ENCODE data around the gene GDF2.

Gene GDF2

GRCh38 chr10:47366181-47366631 lies 44.0 kb downstream of the GDF2 start:
- Mint-ChIP-seq H3K27me3 (no peaks in the 10 kb centered on the region), H3K36me3 (ENCODE audit: low read depth) (no peaks in the 10 kb centered on the region), H3K4me3 (no peak overlapping the region), H3K9me3 (no peaks in the 10 kb centered on the region), H3K27ac (no peak overlapping the region), H3K4me1 (ENCODE audit: low read depth) (no peaks in the 10 kb centered on the region)
- peak; percentile 13 for DNase-seq

DNA sequence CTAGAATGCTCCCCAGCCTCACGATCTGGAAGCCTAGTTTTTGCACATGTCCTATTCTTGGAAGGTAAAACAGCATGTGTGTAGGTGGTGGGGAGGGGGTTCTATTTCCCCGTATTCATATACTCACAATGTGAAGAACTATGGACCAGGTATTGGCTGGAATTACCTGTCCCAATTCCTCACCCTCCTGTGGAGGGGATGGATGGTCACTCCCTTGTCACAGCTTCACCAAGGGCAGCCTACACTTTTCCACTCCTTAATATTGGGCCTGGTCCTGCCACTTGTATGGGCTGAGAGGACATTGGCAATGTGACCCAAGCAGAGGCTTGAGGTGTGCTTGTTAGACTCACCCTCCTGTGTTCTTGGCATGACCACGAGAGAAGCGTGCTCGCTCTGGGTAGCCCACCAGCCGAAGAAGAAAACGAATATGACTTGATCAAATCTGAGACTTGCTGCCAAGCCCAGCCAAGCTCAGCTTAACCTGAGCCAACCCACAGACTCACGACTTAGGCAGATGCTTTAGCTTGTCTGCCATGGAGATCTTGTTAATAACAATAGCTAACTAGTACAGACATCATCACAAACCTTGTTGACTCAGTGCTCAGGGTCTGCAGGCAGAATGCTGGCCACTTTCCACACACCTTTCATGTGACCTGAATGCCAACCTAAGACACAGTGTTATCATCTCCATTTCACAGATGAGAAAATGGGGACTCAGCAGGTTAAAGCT lies 44.6 kb downstream of the GDF2 start:
- no peak overlapping the region for H3K4me3 Mint-ChIP-seq
- H3K4me1 Mint-ChIP-seq (ENCODE audit: low read depth): no peaks in the 10 kb centered on the region
- H3K9me3 Mint-ChIP-seq: no peaks in the 10 kb centered on the region
- no peaks in the 10 kb centered on the region for H3K27me3 Mint-ChIP-seq
- peak; percentile 5 for DNase-seq
- H3K27ac Mint-ChIP-seq: no peak overlapping the region
- no peaks in the 10 kb centered on the region for H3K36me3 Mint-ChIP-seq (ENCODE audit: low read depth)

GRCh38 chr10:47367646-47368045 lies 45.4 kb downstream of the GDF2 start:
- Mint-ChIP-seq H3K9me3 (no peaks in the 10 kb centered on the region), H3K4me3 (no peak overlapping the region), H3K36me3 (ENCODE audit: low read depth) (no peaks in the 10 kb centered on the region), H3K4me1 (ENCODE audit: low read depth) (no peaks in the 10 kb centered on the region), H3K27ac (no peak overlapping the region), H3K27me3 (no peaks in the 10 kb centered on the region)
- DNase-seq: no peak

- no peak overlapping the region for H3K4me3 Mint-ChIP-seq
- peak; percentile 15 for DNase-seq
- H3K27ac Mint-ChIP-seq: no peak overlapping the region
- H3K9me3 Mint-ChIP-seq: no peaks in the 10 kb centered on the region
- H3K4me1 Mint-ChIP-seq (ENCODE audit: low read depth): no peaks in the 10 kb centered on the region
- no peaks in the 10 kb centered on the region for H3K36me3 Mint-ChIP-seq (ENCODE audit: low read depth)
- no peaks in the 10 kb centered on the region for H3K27me3 Mint-ChIP-seq
Measured at GRCh38 chr10:47368431-47369180, 46.4 kb downstream of the GDF2 start.

DNA sequence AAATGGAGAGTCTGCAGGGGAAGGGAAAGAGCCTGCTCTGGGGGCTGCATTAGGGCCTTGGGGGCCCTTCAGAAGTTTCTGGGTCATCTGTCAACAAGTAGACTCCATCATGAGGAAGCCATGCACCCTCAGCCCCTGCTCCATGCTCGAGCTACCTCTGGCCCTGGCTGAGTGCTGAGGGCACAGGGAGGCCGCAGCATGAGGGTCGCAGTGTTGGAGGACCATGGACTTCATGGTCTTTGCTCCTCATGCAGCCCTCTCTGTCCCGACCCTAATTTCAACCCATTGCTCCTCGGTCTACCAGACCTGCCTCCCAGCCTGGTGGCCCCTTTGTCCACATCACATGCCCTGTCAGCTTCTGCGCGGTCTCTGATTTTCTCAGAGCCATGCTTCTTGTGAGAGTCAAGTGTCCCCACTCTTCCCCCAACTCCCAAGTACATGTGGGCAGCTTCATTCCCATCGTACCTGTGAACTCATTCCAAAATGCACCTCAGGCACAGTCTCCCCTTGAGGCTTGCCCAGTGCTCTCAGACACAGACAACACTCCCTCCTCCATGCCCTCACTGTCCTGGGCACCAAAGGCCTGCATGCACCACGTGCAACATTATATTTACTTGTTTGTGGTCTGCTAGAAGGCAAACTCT lies 47.1 kb downstream of the GDF2 start:
- H3K27ac Mint-ChIP-seq: no peak overlapping the region
- H3K36me3 Mint-ChIP-seq (ENCODE audit: low read depth): no peaks in the 10 kb centered on the region
- H3K4me1 Mint-ChIP-seq (ENCODE audit: low read depth): no peaks in the 10 kb centered on the region
- no peaks in the 10 kb centered on the region for H3K9me3 Mint-ChIP-seq
- no peak for DNase-seq
- H3K27me3 Mint-ChIP-seq: no peaks in the 10 kb centered on the region
- no peak overlapping the region for H3K4me3 Mint-ChIP-seq

DNA sequence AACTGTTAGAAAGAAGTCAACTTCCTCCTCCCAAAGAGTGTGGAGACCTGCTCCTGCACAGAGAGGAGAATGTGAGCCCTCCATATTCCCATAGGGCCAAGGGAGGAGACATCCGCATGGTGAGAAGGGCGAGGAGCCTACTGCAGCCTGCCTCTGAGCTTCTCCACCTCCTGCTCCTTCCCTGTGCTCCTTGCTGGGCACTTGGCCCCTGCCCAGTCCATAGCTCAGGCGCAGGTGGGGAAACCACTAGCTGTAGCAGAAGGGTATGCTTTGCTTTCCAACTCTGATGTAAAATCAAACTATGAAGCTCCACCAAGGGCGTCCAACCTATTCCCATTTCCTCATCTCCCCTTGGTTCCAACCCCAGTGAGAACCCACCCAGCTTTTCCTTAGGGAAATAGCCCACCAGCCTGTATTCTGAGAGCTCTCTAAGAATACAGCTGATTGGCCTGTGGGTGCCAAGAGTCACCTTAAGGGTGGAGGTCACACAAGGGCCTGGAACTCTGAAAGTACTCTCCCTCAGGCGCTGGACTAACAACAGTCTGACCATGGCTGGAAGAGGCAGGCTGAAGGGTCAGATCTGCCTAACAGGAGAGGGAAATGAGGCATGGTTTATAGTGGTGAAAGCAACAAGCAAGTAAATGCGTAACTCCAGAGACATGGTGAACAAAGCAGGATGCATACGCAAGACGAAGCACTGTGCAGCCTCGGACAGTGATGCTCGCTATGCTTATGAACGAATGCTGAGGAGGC lies 47.9 kb downstream of the GDF2 start:
- Mint-ChIP-seq H3K27ac (no peak overlapping the region), H3K36me3 (ENCODE audit: low read depth) (no peaks in the 10 kb centered on the region), H3K4me3 (no peak overlapping the region), H3K9me3 (no peaks in the 10 kb centered on the region), H3K27me3 (peaks cover 3% of the 10 kb centered on the region), H3K4me1 (ENCODE audit: low read depth) (no peaks in the 10 kb centered on the region)
- DNase-seq: peak; percentile 8

GRCh38 chr10:47370878-47371277 lies 48.6 kb downstream of the GDF2 start:
- Mint-ChIP-seq H3K4me1 (ENCODE audit: low read depth) (no peaks in the 10 kb centered on the region), H3K27ac (no peak overlapping the region), H3K9me3 (no peaks in the 10 kb centered on the region), H3K4me3 (no peak overlapping the region), H3K27me3 (peaks cover 8% of the 10 kb centered on the region), H3K36me3 (ENCODE audit: low read depth) (no peaks in the 10 kb centered on the region)
- DNase-seq: peak; percentile 13

- Mint-ChIP-seq H3K27ac (no peak overlapping the region), H3K27me3 (peaks cover 18% of the 10 kb centered on the region), H3K9me3 (no peaks in the 10 kb centered on the region), H3K4me1 (ENCODE audit: low read depth) (no peaks in the 10 kb centered on the region), H3K36me3 (ENCODE audit: low read depth) (no peaks in the 10 kb centered on the region), H3K4me3 (no peak overlapping the region)
- peak; percentile 16 for DNase-seq
Measured at GRCh38 chr10:47371629-47372485, 49.6 kb downstream of the GDF2 start.

- Mint-ChIP-seq H3K36me3 (ENCODE audit: low read depth) (no peaks in the 10 kb centered on the region), H3K27ac (no peak overlapping the region), H3K4me3 (no peak overlapping the region), H3K9me3 (no peaks in the 10 kb centered on the region), H3K27me3 (peaks cover 26% of the 10 kb centered on the region), H3K4me1 (ENCODE audit: low read depth) (no peaks in the 10 kb centered on the region)
- no peak for DNase-seq
Measured at GRCh38 chr10:47372726-47373125, 50.5 kb downstream of the GDF2 start.

- no peak overlapping the region for H3K27ac Mint-ChIP-seq
- H3K4me1 Mint-ChIP-seq (ENCODE audit: low read depth): no peaks in the 10 kb centered on the region
- no peaks in the 10 kb centered on the region for H3K9me3 Mint-ChIP-seq
- H3K36me3 Mint-ChIP-seq (ENCODE audit: low read depth): no peaks in the 10 kb centered on the region
- H3K4me3 Mint-ChIP-seq: no peak overlapping the region
- no peak for DNase-seq
- peaks cover 44% of the 10 kb centered on the region for H3K27me3 Mint-ChIP-seq
Measured at GRCh38 chr10:47374611-47375536, 52.6 kb downstream of the GDF2 start.

GRCh38 chr10:47376522-47377220 lies 54.4 kb downstream of the GDF2 start:
- H3K27ac Mint-ChIP-seq: no peak overlapping the region
- DNase-seq: no peak
- no peaks in the 10 kb centered on the region for H3K4me1 Mint-ChIP-seq (ENCODE audit: low read depth)
- no peak overlapping the region for H3K4me3 Mint-ChIP-seq
- H3K9me3 Mint-ChIP-seq: no peaks in the 10 kb centered on the region
- H3K36me3 Mint-ChIP-seq (ENCODE audit: low read depth): no peaks in the 10 kb centered on the region
- peaks cover 62% of the 10 kb centered on the region for H3K27me3 Mint-ChIP-seq
